ENCODE results near the gene KCNK16.

DNA sequence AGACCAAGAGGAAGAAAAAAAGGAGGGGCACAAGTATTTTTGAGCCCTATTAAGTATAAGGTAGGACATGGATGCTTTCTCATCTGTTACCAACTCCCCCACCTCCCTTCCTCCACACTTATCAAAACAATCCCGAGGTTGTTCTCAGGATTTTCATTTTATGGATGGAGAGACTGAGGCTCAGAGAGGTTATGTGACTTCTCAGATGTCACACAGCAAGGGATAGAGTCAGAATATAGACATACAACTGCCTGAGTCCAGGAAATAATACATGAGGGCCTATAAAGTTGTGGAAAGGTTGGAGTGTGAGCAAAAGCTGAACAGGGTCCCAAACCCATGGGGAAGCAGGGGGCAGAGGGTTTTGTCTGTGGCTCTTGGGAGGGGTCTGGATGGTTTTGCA lies 27.6 kb downstream of the KCNK16 start:
- TF ChIP-seq, protein P1, sequence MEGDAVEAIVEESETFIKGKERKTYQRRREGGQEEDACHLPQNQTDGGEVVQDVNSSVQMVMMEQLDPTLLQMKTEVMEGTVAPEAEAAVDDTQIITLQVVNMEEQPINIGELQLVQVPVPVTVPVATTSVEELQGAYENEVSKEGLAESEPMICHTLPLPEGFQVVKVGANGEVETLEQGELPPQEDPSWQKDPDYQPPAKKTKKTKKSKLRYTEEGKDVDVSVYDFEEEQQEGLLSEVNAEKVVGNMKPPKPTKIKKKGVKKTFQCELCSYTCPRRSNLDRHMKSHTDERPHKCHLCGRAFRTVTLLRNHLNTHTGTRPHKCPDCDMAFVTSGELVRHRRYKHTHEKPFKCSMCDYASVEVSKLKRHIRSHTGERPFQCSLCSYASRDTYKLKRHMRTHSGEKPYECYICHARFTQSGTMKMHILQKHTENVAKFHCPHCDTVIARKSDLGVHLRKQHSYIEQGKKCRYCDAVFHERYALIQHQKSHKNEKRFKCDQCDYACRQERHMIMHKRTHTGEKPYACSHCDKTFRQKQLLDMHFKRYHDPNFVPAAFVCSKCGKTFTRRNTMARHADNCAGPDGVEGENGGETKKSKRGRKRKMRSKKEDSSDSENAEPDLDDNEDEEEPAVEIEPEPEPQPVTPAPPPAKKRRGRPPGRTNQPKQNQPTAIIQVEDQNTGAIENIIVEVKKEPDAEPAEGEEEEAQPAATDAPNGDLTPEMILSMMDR (IDR thresholded peaks at IDR 0.05): no peak
- TF ChIP-seq POLR2A (IDR thresholded peaks at IDR 0.05): no peak
